HCT116 (cell line): ENCODE data around the gene MN1. TPM values are rescaled to one million over a fixed set of nuclear protein-coding genes. Genes with fewer than 3 reads are reported as not detected.

Experiments used
- ATAC-seq: fragments of 200-7000 bp; cut with Tn5 transposase; 2 replicates; pipeline ENCODE4 v1.9.1; 2020; ENCODE audit warnings: mild to moderate bottlenecking, moderate library complexity
- BruUV-seq: library from RNA; stranded (reverse); fragments of 400-500 nt; replicated peaks from 2 replicates; lab custom pipeline; 2021; lab: Mats Ljungman, UMichigan
- CTCF ChIA-PET: fragments of 300-600 bp; sonication (Branson Sonifier 250); formaldehyde crosslinking; loops from one replicate; lab custom pipeline; 2021; ENCODE audit warnings: antibody characterized with exemption; lab: Charles Lee
- POLR2A ChIA-PET: fragments of 300-600, 350-600 bp; sonication (Branson Sonifier 250); formaldehyde crosslinking; loops from one replicate; lab custom pipeline; 2021; ENCODE audit warnings: antibody characterized with exemption; lab: Charles Lee
- RAD21 ChIA-PET, 2 experiments: fragments of 300-600 bp; sonication (Branson Sonifier 250); formaldehyde crosslinking; loops; one replicate each; lab custom pipeline; 2023; ENCODE audit warnings: low total read pairs in 2 of 2; ENCODE audit not compliant: uncharacterized antibody in 2 of 2, unreplicated experiment in 2 of 2, low non-redundant PET in 1 of 2; lab: Charles Lee
- DNase-seq: peaks from one replicate; pipeline ENCODE4 v3.0.0-alpha.2; 2010; ENCODE audit warnings: low read depth, low spot score
- H2AFZ ChIP-seq: fragments of 200-600 bp; shearing (Covaris generic), sonication (generic); 2 replicates; pipeline ENCODE4 v1.6.1; 2017; ENCODE audit warnings: low read depth, mixed run types, mixed read lengths, antibody characterized with exemption, low read length; ENCODE audit not compliant: poor library complexity, severe bottlenecking
- H3K27ac ChIP-seq: 2 replicates; pipeline ENCODE4 v1.5.1; 2012; ENCODE audit warnings: low read depth, low read length
- H3K27me3 ChIP-seq: fragments of 200-600 bp; sonication (generic); 2 replicates; pipeline ENCODE4 v1.6.1; 2016; ENCODE audit warnings: mixed run types, low read length, mixed read lengths; ENCODE audit not compliant: insufficient read depth
- H3K36me3 ChIP-seq, 2 experiments: fragments of 200-500 bp in 1 of 2; fragments of 200-600 bp in 1 of 2; sonication (Bioruptor generic) in 1 of 2; sonication (generic) in 1 of 2; 2 replicates each; pipeline versions ENCODE4 v1.5.1 to v1.6.1; 2014 to 2016; ENCODE audit warnings: low read length in 2 of 2, inconsistent platforms in 1 of 2, mixed read lengths in 1 of 2, mixed run types in 1 of 2; ENCODE audit not compliant: insufficient read depth in 2 of 2, control insufficient read depth in 1 of 2
- H3K4me1 ChIP-seq, 2 experiments: fragments of 200-600 bp in 1 of 2; sonication (generic) in 1 of 2; 2 replicates each; pipeline versions ENCODE4 v1.5.1 to v1.6.1; 2012 to 2017; ENCODE audit warnings: low read length in 2 of 2, inconsistent platforms in 1 of 2, mild to moderate bottlenecking in 1 of 2, mixed read lengths in 1 of 2, mixed run types in 1 of 2, moderate library complexity in 1 of 2; ENCODE audit not compliant: insufficient read depth in 2 of 2, control insufficient read depth in 1 of 2
- H3K4me2 ChIP-seq: fragments of 200-600 bp; sonication (generic); 2 replicates; pipeline ENCODE4 v1.6.1; 2017; ENCODE audit warnings: mixed run types, low read length, mixed read lengths
- H3K4me3 ChIP-seq, 2 experiments: fragments of 200-600 bp in 1 of 2; sonication (generic) in 1 of 2; replicated peaks in 1 of 2; 2 replicates each; pipeline ENCODE4 v1.5.1; 2011 to 2016; ENCODE audit warnings: low read length in 2 of 2, control low read depth in 1 of 2, low read depth in 1 of 2, mild to moderate bottlenecking in 1 of 2, mixed read lengths in 1 of 2, mixed run types in 1 of 2
- H3K79me2 ChIP-seq: fragments of 200-600 bp; sonication (generic); 2 replicates; pipeline ENCODE4 v1.6.1; 2017; ENCODE audit warnings: mild to moderate bottlenecking, mixed run types, low read length, moderate library complexity, mixed read lengths; ENCODE audit not compliant: insufficient read depth
- H3K9ac ChIP-seq: fragments of 200-600 bp; sonication (generic); 2 replicates; pipeline ENCODE4 v1.6.1; 2016; ENCODE audit warnings: low read length, mixed read lengths
- H3K9me2 ChIP-seq: fragments of 200-600 bp; sonication (generic), shearing (Covaris generic); 2 replicates; pipeline ENCODE4 v1.6.1; 2017; ENCODE audit warnings: mixed run types, mild to moderate bottlenecking, moderate library complexity; ENCODE audit not compliant: insufficient read depth
- H3K9me3 ChIP-seq, 2 experiments: fragments of 200-500 bp in 1 of 2; fragments of 200-600 bp in 1 of 2; sonication (Bioruptor generic) in 1 of 2; sonication (generic) in 1 of 2; 2 replicates each; pipeline ENCODE4 v1.6.1; 2014 to 2017; ENCODE audit warnings: low read length in 2 of 2, mixed read lengths in 2 of 2, inconsistent platforms in 1 of 2, low read depth in 1 of 2, mild to moderate bottlenecking in 1 of 2, mixed run types in 1 of 2, moderate library complexity in 1 of 2; ENCODE audit not compliant: control insufficient read depth in 1 of 2, insufficient read depth in 1 of 2
- H4K20me1 ChIP-seq: fragments of 200-600 bp; sonication (generic), shearing (Covaris generic); 2 replicates; pipeline ENCODE4 v1.6.1; 2017; ENCODE audit warnings: mixed run types, mild to moderate bottlenecking, moderate library complexity; ENCODE audit not compliant: insufficient read depth
- CBX3 ChIP-seq: IDR thresholded peaks from 2 replicates; pipeline ENCODE4 v1.6.1; 2012; ENCODE audit warnings: low read depth
- CEBPB ChIP-seq: IDR thresholded peaks from 2 replicates; pipeline ENCODE4 v1.6.1; 2012; ENCODE audit warnings: low read depth
- EGR1 ChIP-seq: IDR thresholded peaks from 2 replicates; pipeline ENCODE4 v1.6.1; 2012; ENCODE audit warnings: low read depth
- EZH2 ChIP-seq: fragments of 200-600 bp; sonication (generic); IDR thresholded peaks from 2 replicates; pipeline ENCODE4 v1.6.1; 2017; ENCODE audit warnings: antibody characterized with exemption, mixed run types
- FOSL1 ChIP-seq: IDR thresholded peaks from 2 replicates; pipeline ENCODE4 v1.6.1; 2012; ENCODE audit warnings: low read depth
- JUND ChIP-seq: IDR thresholded peaks from 2 replicates; pipeline ENCODE4 v1.6.1; 2012
- MAX ChIP-seq: IDR thresholded peaks from 2 replicates; pipeline ENCODE4 v1.6.1; 2012
- POLR2AphosphoS5 ChIP-seq: IDR thresholded peaks from 2 replicates; pipeline ENCODE4 v1.6.1; 2011; ENCODE audit warnings: mild to moderate bottlenecking, low read depth, low read length, moderate library complexity
- SIN3A ChIP-seq: IDR thresholded peaks from 2 replicates; pipeline ENCODE4 v1.6.1; 2012; ENCODE audit warnings: low read depth
- SRF ChIP-seq: IDR thresholded peaks from 2 replicates; pipeline ENCODE4 v1.6.1; 2012; ENCODE audit warnings: low read depth
- TCF7L2 ChIP-seq: IDR thresholded peaks from 2 replicates; pipeline ENCODE4 v1.7.0; 2011; ENCODE audit warnings: borderline replicate concordance, inconsistent platforms; ENCODE audit not compliant: insufficient read depth, insufficient read length; ENCODE audit errors: extremely low read depth
- YY1 ChIP-seq: IDR thresholded peaks from 2 replicates; pipeline ENCODE4 v1.6.1; 2011; ENCODE audit warnings: low read length, low read depth, moderate library complexity, mild to moderate bottlenecking; ENCODE audit not compliant: insufficient replicate concordance; ENCODE audit errors: extremely low read depth
- ZBTB33 ChIP-seq: IDR thresholded peaks from 2 replicates; pipeline ENCODE4 v1.6.1; 2011; ENCODE audit warnings: mild to moderate bottlenecking, low read length, moderate library complexity; ENCODE audit not compliant: insufficient replicate concordance; ENCODE audit errors: extremely low read depth
- ZNF274 ChIP-seq: fragments of 200-500 bp; sonication (Bioruptor generic); IDR thresholded peaks from 2 replicates; pipeline ENCODE4 v1.6.1; 2014; ENCODE audit warnings: mild to moderate bottlenecking, low read depth, low read length, inconsistent platforms
- intact Hi-C: fragments of 100-400 bp; cut with micrococcal nuclease; formaldehyde crosslinking; loops from 2 replicates; pipeline ENCODE4 v1.10.0; 2022
- total RNA-seq: library from RNA; stranded (reverse); gene quantifications from one replicate; pipeline ENCODE4 v1.2.1, GENCODE V29; 2021; ENCODE audit not compliant: unreplicated experiment

Gene MN1
- total RNA-seq, 1 experiment from 2014 or later = 2.9 TPM

GRCh38 chr22:27816552-27816951, 15.0 kb upstream of the MN1 start:
- intact Hi-C loops = no loop called here
- H3K9ac ChIP-seq = no peak overlapping the region
- no peaks in the 10 kb centered on the region for H3K36me3 ChIP-seq
- H2AFZ ChIP-seq = no peak overlapping the region
- H3K4me1 ChIP-seq = no peaks in the 10 kb centered on the region
- no peaks in the 10 kb centered on the region for H3K9me2 ChIP-seq
- ATAC-seq (no peak), DNase-seq (no peak)
- H3K4me3 ChIP-seq = no peak overlapping the region
- CTCF ChIA-PET = no interaction called here
- no peaks in the 10 kb centered on the region for H4K20me1 ChIP-seq
- H3K27me3 ChIP-seq = no peaks in the 10 kb centered on the region
- RAD21 ChIA-PET = no interaction called here
- POLR2A ChIA-PET = no interaction called here
- H3K79me2 ChIP-seq = no peaks in the 10 kb centered on the region
- H3K27ac ChIP-seq = no peak overlapping the region
- BruUV-seq = no TSS peak
- TF ChIP-seq ZNF274 (no peak), EGR1 (no peak), TCF7L2 (no peak), SIN3A (no peak), FOSL1 (no peak), CBX3 (no peak), JUND (no peak), POLR2AphosphoS5 (no peak), SRF (no peak), EZH2 (no peak), YY1 (no peak), MAX (no peak), CEBPB (no peak), ZBTB33 (no peak)
- TF ChIP-seq, all 23 proteins: peak for 0
- Histone ChIP-seq H3K9me3 (no peaks in the 10 kb centered on the region), H3K4me2 (no peak overlapping the region)
